ENCODE measurements around the gene ANP32E. TPM values are rescaled to one million over a fixed set of nuclear protein-coding genes. Genes with fewer than 3 reads are reported as not detected.
"Not testable (repeated sequence)": the region's sequence is repeated elsewhere in the genome, so short reads cannot be mapped to it uniquely, and the experiment has no call there.

The ANP32E gene
- polyA plus RNA-seq, 1 donor (not counting 4 experiments of a cell fraction or from before 2014, with no cell fraction given), result 18.9 TPM

- H3K27me3 ChIP-seq (ENCODE audit: control insufficient read depth, extremely low read depth, insufficient read depth, low read length), result no peaks in the 10 kb centered on the region
- FAIRE-seq (no peak), DNase-seq (ENCODE audit: low read depth, low spot score) (no peak)
- peak overlapping the region; percentile 94 for H3K9ac ChIP-seq (ENCODE audit: control insufficient read depth, extremely low read depth, insufficient read depth, low read length)
- no peaks in the 10 kb centered on the region for H3K9me1 ChIP-seq (ENCODE audit: control insufficient read depth, extremely low read depth, insufficient read depth, low read length)
- H3K36me3 ChIP-seq (ENCODE audit: control insufficient read depth in 2 of 2, extremely low read depth in 1 of 2, insufficient read depth in 2 of 2, low read length in 2 of 2), result peaks cover 0 to 7% of the 10 kb centered on the region in 2 experiments
- dilution Hi-C loops (cut with MboI; ENCODE audit: extremely low pct_ligation_motif_present, low sequenced_read_pairs), result no loop called here
- H3K4me3 ChIP-seq (ENCODE audit: control insufficient read depth in 2 of 3, extremely low read depth in 1 of 3, insufficient read depth in 2 of 3, low read depth in 1 of 3, low read length in 3 of 3), result peak overlapping the region; percentile 84 to 99 (median 98)
- H3K79me2 ChIP-seq (ENCODE audit: control insufficient read depth, insufficient read depth, low read length), result peaks cover 35% of the 10 kb centered on the region
- H3K4me2 ChIP-seq (ENCODE audit: control insufficient read depth, extremely low read depth, insufficient read depth, low read depth, low read length), result peak overlapping the region; percentile 97
- H2AFZ ChIP-seq (ENCODE audit: control insufficient read depth, low read length), result peak overlapping the region; percentile 11
- no peak for TF ChIP-seq CTCF (optimal IDR thresholded peaks at IDR 0.05 in 1 of 3, IDR thresholded peaks at IDR 0.05 in 1 of 3, conservative IDR thresholded peaks at IDR 0.05 in 1 of 3; ENCODE audit: extremely low read depth in 1 of 3, insufficient read depth in 2 of 3, low read length in 3 of 3)
- TF ChIP-seq EZH2 (IDR thresholded peaks at IDR 0.05; ENCODE audit: low read length), result no peak
- H3K27ac ChIP-seq (ENCODE audit: control insufficient read depth, insufficient read depth, low read length), result peak overlapping the region; percentile 94
- no peaks in the 10 kb centered on the region for H3K9me3 ChIP-seq (ENCODE audit: control insufficient read depth, low read depth, low read length)
- H3K4me1 ChIP-seq (ENCODE audit: control insufficient read depth, extremely low read depth, insufficient read depth, low read length), result peaks cover 16% of the 10 kb centered on the region
- no peaks in the 10 kb centered on the region for H4K20me1 ChIP-seq (ENCODE audit: control insufficient read depth, extremely low read depth, insufficient read depth, low read length)
These were observed 1.7 kb downstream of the ANP32E start for GRCh38 chr1:150234309-150234565.

GRCh38 chr1:150233359-150234308 is 2.3 kb downstream of the ANP32E start:
- TF ChIP-seq EZH2 (IDR thresholded peaks at IDR 0.05; ENCODE audit: low read length) (no peak), CTCF (optimal IDR thresholded peaks at IDR 0.05 in 1 of 3, IDR thresholded peaks at IDR 0.05 in 1 of 3, conservative IDR thresholded peaks at IDR 0.05 in 1 of 3; ENCODE audit: extremely low read depth in 1 of 3, insufficient read depth in 2 of 3, low read length in 3 of 3) (no peak)
- peak overlapping the region; percentile 97 for H3K4me2 ChIP-seq (ENCODE audit: control insufficient read depth, extremely low read depth, insufficient read depth, low read depth, low read length)
- H3K27ac ChIP-seq (ENCODE audit: control insufficient read depth, insufficient read depth, low read length), result peak overlapping the region; percentile 94
- FAIRE-seq (no peak), DNase-seq (ENCODE audit: low read depth, low spot score) (no peak)
- no peaks in the 10 kb centered on the region for H4K20me1 ChIP-seq (ENCODE audit: control insufficient read depth, extremely low read depth, insufficient read depth, low read length)
- peak overlapping the region; percentile 16 for H2AFZ ChIP-seq (ENCODE audit: control insufficient read depth, low read length)
- no peaks in the 10 kb centered on the region for H3K9me1 ChIP-seq (ENCODE audit: control insufficient read depth, extremely low read depth, insufficient read depth, low read length)
- H3K79me2 ChIP-seq (ENCODE audit: control insufficient read depth, insufficient read depth, low read length), result peaks cover 35% of the 10 kb centered on the region
- peaks cover 0 to 7% of the 10 kb centered on the region in 2 experiments for H3K36me3 ChIP-seq (ENCODE audit: control insufficient read depth in 2 of 2, extremely low read depth in 1 of 2, insufficient read depth in 2 of 2, low read length in 2 of 2)
- H3K27me3 ChIP-seq (ENCODE audit: control insufficient read depth, extremely low read depth, insufficient read depth, low read length), result no peaks in the 10 kb centered on the region
- peaks cover 16% of the 10 kb centered on the region for H3K4me1 ChIP-seq (ENCODE audit: control insufficient read depth, extremely low read depth, insufficient read depth, low read length)
- peak overlapping the region; percentile 94 for H3K9ac ChIP-seq (ENCODE audit: control insufficient read depth, extremely low read depth, insufficient read depth, low read length)
- dilution Hi-C loops (cut with MboI; ENCODE audit: extremely low pct_ligation_motif_present, low sequenced_read_pairs), result no loop called here
- H3K4me3 ChIP-seq (ENCODE audit: control insufficient read depth in 2 of 3, extremely low read depth in 1 of 3, insufficient read depth in 2 of 3, low read depth in 1 of 3, low read length in 3 of 3), result peak overlapping the region; percentile 84 to 99 (median 98)
- H3K9me3 ChIP-seq (ENCODE audit: control insufficient read depth, low read depth, low read length), result no peaks in the 10 kb centered on the region

GRCh38 chr1:150232921-150233320 is 3.0 kb downstream of the ANP32E start:
- peaks cover 16% of the 10 kb centered on the region for H3K4me1 ChIP-seq (ENCODE audit: control insufficient read depth, extremely low read depth, insufficient read depth, low read length)
- H4K20me1 ChIP-seq (ENCODE audit: control insufficient read depth, extremely low read depth, insufficient read depth, low read length); H3K9me3 ChIP-seq (ENCODE audit: control insufficient read depth, low read depth, low read length); dilution Hi-C loops (cut with MboI; ENCODE audit: extremely low pct_ligation_motif_present, low sequenced_read_pairs); H2AFZ ChIP-seq (ENCODE audit: control insufficient read depth, low read length); H3K27ac ChIP-seq (ENCODE audit: control insufficient read depth, insufficient read depth, low read length); H3K4me2 ChIP-seq (ENCODE audit: control insufficient read depth, extremely low read depth, insufficient read depth, low read depth, low read length); H3K36me3 ChIP-seq (ENCODE audit: control insufficient read depth in 2 of 2, extremely low read depth in 1 of 2, insufficient read depth in 2 of 2, low read length in 2 of 2); H3K27me3 ChIP-seq (ENCODE audit: control insufficient read depth, extremely low read depth, insufficient read depth, low read length); H3K9me1 ChIP-seq (ENCODE audit: control insufficient read depth, extremely low read depth, insufficient read depth, low read length); H3K9ac ChIP-seq (ENCODE audit: control insufficient read depth, extremely low read depth, insufficient read depth, low read length); DNase-seq (ENCODE audit: low read depth, low spot score); FAIRE-seq; H3K4me3 ChIP-seq (ENCODE audit: control insufficient read depth in 2 of 3, extremely low read depth in 1 of 3, insufficient read depth in 2 of 3, low read depth in 1 of 3, low read length in 3 of 3): not testable (repeated sequence)
- peaks cover 35% of the 10 kb centered on the region for H3K79me2 ChIP-seq (ENCODE audit: control insufficient read depth, insufficient read depth, low read length)

All from keratinocyte (primary cell).